ENCODE results near the gene C11orf21.
A peak's percentile ranks its signal among the peaks of the same experiment; 100 is the strongest.
"Not testable (repeated sequence)": the region's sequence is repeated elsewhere in the genome, so short reads cannot be mapped to it uniquely, and the experiment has no call there.

C11orf21 gene

GRCh38 chr11:2301631-2302305 lies at the start of gene C11orf21, which contains the start of gene TSPAN32:
Gene C11orf21, minus strand, starts transcription at chr11:2301918. Its CDS starts 110 bp downstream, at chr11:2301808.
Gene TSPAN32, plus strand, starts transcription at chr11:2302013. Its CDS starts 137 bp downstream, at chr11:2302150.
- peak; percentile 44 for FAIRE-seq
- peak; percentile 71 for DNase-seq (ENCODE audit: insufficient read length, low spot score)

- FAIRE-seq (no peak), DNase-seq (ENCODE audit: insufficient read length, low spot score) (no peak)
Observed at GRCh38 chr11:2348986-2349385, 47.3 kb upstream of the C11orf21 start.

- DNase-seq (ENCODE audit: insufficient read length, low spot score), result no peak
- FAIRE-seq, result no peak
Observed at GRCh38 chr11:2347308-2347830, 45.7 kb upstream of the C11orf21 start.

GRCh38 chr11:2346586-2347307 lies 45.0 kb upstream of the C11orf21 start:
- FAIRE-seq, result no peak

GRCh38 chr11:2346014-2346413 lies 44.3 kb upstream of the C11orf21 start:
- no peak for FAIRE-seq
- no peak for DNase-seq (ENCODE audit: insufficient read length, low spot score)

More at GRCh38 chr11:2346586-2347307, 45.0 kb upstream of the C11orf21 start:
- DNase-seq (ENCODE audit: insufficient read length, low spot score), result no peak

GRCh38 chr11:2345050-2345449 lies 43.3 kb upstream of the C11orf21 start:
- FAIRE-seq (no peak), DNase-seq (ENCODE audit: insufficient read length, low spot score) (no peak)

- FAIRE-seq (no peak), DNase-seq (ENCODE audit: insufficient read length, low spot score) (no peak)
Observed at GRCh38 chr11:2343502-2343901, 41.8 kb upstream of the C11orf21 start.

GRCh38 chr11:2342981-2343380 lies 41.3 kb upstream of the C11orf21 start:
- FAIRE-seq, result no peak
- DNase-seq (ENCODE audit: insufficient read length, low spot score), result no peak

- no peak for FAIRE-seq
- DNase-seq (ENCODE audit: insufficient read length, low spot score), result no peak
Observed at GRCh38 chr11:2342557-2342956, 40.8 kb upstream of the C11orf21 start.

- FAIRE-seq; DNase-seq (ENCODE audit: insufficient read length, low spot score): not testable (repeated sequence)
Observed at GRCh38 chr11:2338760-2339159, 37.0 kb upstream of the C11orf21 start.

GRCh38 chr11:2335286-2335685 lies 33.6 kb upstream of the C11orf21 start:
- FAIRE-seq; DNase-seq (ENCODE audit: insufficient read length, low spot score): not testable (repeated sequence)

GRCh38 chr11:2333486-2334205 lies 31.9 kb upstream of the C11orf21 start:
- FAIRE-seq; DNase-seq (ENCODE audit: insufficient read length, low spot score): not testable (repeated sequence)

- not testable (repeated sequence) for DNase-seq (ENCODE audit: insufficient read length, low spot score); FAIRE-seq
Observed at GRCh38 chr11:2332569-2332968, 30.9 kb upstream of the C11orf21 start.

GRCh38 chr11:2331404-2331803 lies 29.7 kb upstream of the C11orf21 start:
- DNase-seq (ENCODE audit: insufficient read length, low spot score) (no peak), FAIRE-seq (no peak)

- FAIRE-seq (no peak), DNase-seq (ENCODE audit: insufficient read length, low spot score) (no peak)
Observed at GRCh38 chr11:2330696-2331095, 29.0 kb upstream of the C11orf21 start.

GRCh38 chr11:2329551-2329950 lies 27.8 kb upstream of the C11orf21 start:
- FAIRE-seq, result no peak
- no peak for DNase-seq (ENCODE audit: insufficient read length, low spot score)

GRCh38 chr11:2328656-2329354 lies 27.1 kb upstream of the C11orf21 start:
- no peak for FAIRE-seq
- DNase-seq (ENCODE audit: insufficient read length, low spot score), result no peak

- DNase-seq (ENCODE audit: insufficient read length, low spot score) (no peak), FAIRE-seq (no peak)
Observed at GRCh38 chr11:2328021-2328420, 26.3 kb upstream of the C11orf21 start.

GRCh38 chr11:2327032-2327431 lies 25.3 kb upstream of the C11orf21 start:
- DNase-seq (ENCODE audit: insufficient read length, low spot score) (no peak), FAIRE-seq (no peak)

- FAIRE-seq (no peak), DNase-seq (ENCODE audit: insufficient read length, low spot score) (no peak)
Observed at GRCh38 chr11:2325719-2326118, 24.0 kb upstream of the C11orf21 start.

Data from GM19239 (cell line).